BLaER1 treated with 17β-estradiol and CSF1 and Interleukin-3, amounts not matched to agents 10 nM and 100 nM (cell line): Measurements from ENCODE around the gene SAMD4A.

ENCODE experiments used
- H3K27ac ChIP-seq, 11 experiments: shearing (Covaris generic); formaldehyde crosslinking; 2 replicates each; pipeline ENCODE4 v1.8.1; 2022
- H3K27me3 ChIP-seq, 11 experiments: shearing (Covaris generic); formaldehyde crosslinking; 2 replicates each; pipeline ENCODE4 v1.8.1; 2022
- H3K36me3 ChIP-seq, 11 experiments: shearing (Covaris generic); formaldehyde crosslinking; 2 replicates each; pipeline ENCODE4 v1.8.1; 2022
- H3K4me1 ChIP-seq, 10 experiments: shearing (Covaris generic); formaldehyde crosslinking; 2 replicates each; pipeline ENCODE4 v1.8.1; 2022
- H3K4me2 ChIP-seq, 11 experiments: shearing (Covaris generic); formaldehyde crosslinking; 2 replicates each; pipeline ENCODE4 v1.8.1; 2022
- H3K4me3 ChIP-seq, 10 experiments: shearing (Covaris generic); formaldehyde crosslinking; 2 replicates each; pipeline ENCODE4 v1.8.1; 2022
- H3K9ac ChIP-seq, 11 experiments: shearing (Covaris generic); formaldehyde crosslinking; 2 replicates each; pipeline ENCODE4 v1.8.1; 2022
- H3K9me3 ChIP-seq, 11 experiments: shearing (Covaris generic); formaldehyde crosslinking; replicated peaks in 1 of 11; 2 replicates each; pipeline ENCODE4 v1.8.1; 2022
- H4K20me1 ChIP-seq, 11 experiments: shearing (Covaris generic); formaldehyde crosslinking; 2 replicates each; pipeline ENCODE4 v1.8.1; 2022
- Cebpa-rat ChIP-seq, 11 experiments: shearing (Covaris generic); IDR thresholded peaks; 2 replicates each; pipeline ENCODE4 v1.8.1; 2022

The SAMD4A gene

DNA sequence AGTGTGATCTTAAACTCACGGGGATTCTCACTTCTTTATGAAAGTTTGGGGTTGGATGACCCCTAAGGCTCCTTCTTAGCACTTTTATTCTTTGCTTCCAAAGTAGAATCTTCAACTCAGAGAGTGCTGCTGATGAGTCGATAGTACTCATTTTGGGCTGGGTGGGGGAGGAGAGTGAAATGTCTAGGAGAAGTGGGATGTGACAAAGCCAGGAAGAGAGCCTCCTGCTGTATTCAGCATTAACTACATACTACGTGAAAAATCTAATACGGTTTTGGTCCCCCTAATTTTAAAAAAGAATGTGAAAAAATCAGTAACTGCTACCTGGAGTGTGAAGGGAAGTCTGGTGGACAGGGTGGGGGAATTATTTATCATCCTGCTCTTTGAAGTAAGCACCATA is 148.3 kb downstream of the SAMD4A start:
- H3K27me3 ChIP-seq: no peaks in the 10 kb centered on the region
- H3K36me3 ChIP-seq: peaks cover 0 to 10% (median 0%) of the 10 kb centered on the region in 11 experiments; a peak in 2 of 22 replicates
- H3K4me1 ChIP-seq: peaks cover 37 to 58% (median 53%) of the 10 kb centered on the region in 10 experiments
- H3K4me3 ChIP-seq: no peak overlapping the region
- no peak for TF ChIP-seq Cebpa-rat (IDR thresholded peaks at IDR 0.05)
- peak overlapping the region in 10 of 11 experiments; percentile 13 to 95 (median 35); a peak in 15 of 22 replicates for H3K4me2 ChIP-seq
- H3K9me3 ChIP-seq: peaks cover 0 to 16% (median 8%) of the 10 kb centered on the region in 11 experiments; a peak in 12 of 22 replicates
- no peak overlapping the region for H3K27ac ChIP-seq
- peaks cover 0 to 26% (median 0%) of the 10 kb centered on the region in 11 experiments; a peak in 2 of 22 replicates for H4K20me1 ChIP-seq
- H3K9ac ChIP-seq: no peak overlapping the region

DNA sequence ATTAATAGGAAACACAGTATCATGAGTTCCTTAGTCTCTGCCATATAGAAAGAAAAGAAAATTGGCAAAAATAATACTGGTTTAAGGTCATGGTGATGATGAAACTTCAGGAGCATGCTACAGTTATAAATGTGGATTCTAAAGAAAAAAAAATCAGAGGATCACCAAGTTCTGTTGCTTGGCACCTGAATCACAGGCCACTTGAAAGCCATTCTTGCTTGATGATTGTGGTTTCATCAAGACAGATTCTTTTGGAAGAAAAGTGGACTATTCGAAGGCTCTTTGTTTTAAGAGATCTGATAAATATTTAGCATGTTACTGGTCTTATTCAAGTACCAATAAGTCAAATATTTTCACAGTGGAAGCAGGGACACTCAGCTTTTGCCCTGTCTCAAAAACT is 148.9 kb downstream of the SAMD4A start:
- no peak overlapping the region for H3K9ac ChIP-seq
- no peak overlapping the region for H3K27ac ChIP-seq

DNA sequence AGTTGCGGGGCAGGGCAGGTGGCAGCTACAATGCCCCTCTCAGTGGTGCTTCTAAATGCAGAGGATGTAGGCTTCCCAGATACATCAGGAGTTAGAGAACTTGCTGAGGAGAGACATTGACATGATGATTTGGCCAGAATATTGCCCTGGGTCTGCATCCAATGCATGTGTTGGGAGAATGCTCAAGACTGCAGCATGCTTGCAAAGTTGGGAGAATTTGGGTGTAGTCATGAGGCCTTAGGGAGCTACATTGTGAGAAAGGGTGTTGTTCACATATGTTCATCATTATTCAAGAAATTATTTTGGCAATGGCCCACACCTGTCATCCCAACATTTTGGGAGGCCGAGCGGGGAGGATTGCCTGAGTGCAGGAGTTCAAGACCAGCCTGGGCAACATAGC is 149.9 kb downstream of the SAMD4A start:
- Histone ChIP-seq H3K27me3 (no peaks in the 10 kb centered on the region), H3K9me3 (peaks cover 0 to 16% (median 8%) of the 10 kb centered on the region in 11 experiments; a peak in 10 of 22 replicates), H3K27ac (no peak overlapping the region), H3K36me3 (peaks cover 0 to 10% (median 0%) of the 10 kb centered on the region in 11 experiments; a peak in 2 of 22 replicates), H4K20me1 (peaks cover 0 to 31% (median 0%) of the 10 kb centered on the region in 11 experiments; a peak in 2 of 22 replicates), H3K4me2 (no peak overlapping the region), H3K9ac (no peak overlapping the region), H3K4me1 (peaks cover 23 to 46% (median 37%) of the 10 kb centered on the region in 10 experiments), H3K4me3 (no peak overlapping the region)
- no peak for TF ChIP-seq Cebpa-rat (IDR thresholded peaks at IDR 0.05)

More for the DNA sequence above, 148.9 kb downstream of the SAMD4A start:
- Histone ChIP-seq H3K27me3 (no peaks in the 10 kb centered on the region), H3K4me2 (peak overlapping the region in 3 of 11 experiments; percentile 51 to 95 (median 84); a peak in 2 of 22 replicates), H3K36me3 (peaks cover 0 to 10% (median 0%) of the 10 kb centered on the region in 11 experiments; a peak in 2 of 22 replicates), H3K9me3 (peaks cover 0 to 16% (median 8%) of the 10 kb centered on the region in 11 experiments; a peak in 11 of 22 replicates), H4K20me1 (peaks cover 0 to 31% (median 0%) of the 10 kb centered on the region in 11 experiments; a peak in 2 of 22 replicates), H3K4me1 (peaks cover 31 to 56% (median 47%) of the 10 kb centered on the region in 10 experiments), H3K4me3 (no peak overlapping the region)
- TF ChIP-seq Cebpa-rat (IDR thresholded peaks at IDR 0.05): no peak

DNA sequence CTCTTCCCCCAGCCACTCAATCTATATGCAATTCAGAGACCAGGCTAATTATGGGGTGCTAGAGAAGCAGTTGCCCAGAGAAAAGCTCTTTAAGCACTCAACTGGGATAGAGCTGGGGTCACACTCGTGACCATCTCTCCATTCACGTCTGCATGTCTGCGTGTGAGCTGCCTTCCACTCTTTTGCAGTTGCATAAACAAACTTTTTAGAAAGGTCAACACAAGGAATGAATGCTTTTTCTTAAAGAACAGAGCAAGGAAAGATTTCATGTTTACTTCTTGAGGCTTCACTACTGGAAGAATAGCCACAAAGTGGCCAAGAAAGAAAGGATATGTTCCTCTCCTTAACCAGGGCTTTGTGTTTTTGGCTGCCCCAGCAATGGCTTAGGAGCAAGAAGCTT is 151.1 kb downstream of the SAMD4A start:
- Histone ChIP-seq H3K36me3 (peaks cover 0 to 10% (median 0%) of the 10 kb centered on the region in 11 experiments; a peak in 2 of 22 replicates), H3K4me1 (peaks cover 12 to 42% (median 31%) of the 10 kb centered on the region in 10 experiments), H4K20me1 (peaks cover 0 to 33% (median 0%) of the 10 kb centered on the region in 11 experiments; a peak in 2 of 22 replicates), H3K27ac (no peak overlapping the region), H3K9me3 (peaks cover 0 to 16% (median 8%) of the 10 kb centered on the region in 11 experiments; a peak in 10 of 22 replicates), H3K9ac (no peak overlapping the region), H3K27me3 (no peaks in the 10 kb centered on the region), H3K4me2 (no peak overlapping the region), H3K4me3 (no peak overlapping the region)
- TF ChIP-seq Cebpa-rat (IDR thresholded peaks at IDR 0.05): no peak

DNA sequence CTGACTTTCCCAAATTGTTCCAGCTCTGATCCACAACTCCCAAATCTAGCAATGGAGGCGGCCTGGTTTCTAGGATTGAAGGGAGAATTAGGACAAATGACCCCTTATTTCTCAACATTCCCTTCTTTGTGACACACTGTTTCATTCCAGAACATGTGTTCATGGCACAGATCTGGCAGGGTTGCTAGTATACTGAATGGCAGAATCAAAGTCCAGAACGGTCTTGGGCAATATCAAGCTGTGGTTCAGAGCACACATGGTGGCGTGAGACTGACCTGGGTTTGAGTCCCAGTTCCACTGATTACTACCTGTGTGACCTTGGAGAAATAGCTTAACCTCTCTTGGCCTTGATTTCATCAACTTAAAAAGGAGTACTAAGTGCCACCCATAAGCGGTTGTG is 152.5 kb downstream of the SAMD4A start:
- H3K9me3 ChIP-seq: peaks cover 0 to 16% (median 8%) of the 10 kb centered on the region in 11 experiments; a peak in 10 of 22 replicates
- no peak overlapping the region for H3K9ac ChIP-seq
- peaks cover 5 to 35% (median 19%) of the 10 kb centered on the region in 10 experiments for H3K4me1 ChIP-seq
- TF ChIP-seq Cebpa-rat (IDR thresholded peaks at IDR 0.05): no peak
- H3K4me2 ChIP-seq: no peak overlapping the region
- peaks cover 0 to 10% (median 0%) of the 10 kb centered on the region in 11 experiments; a peak in 2 of 22 replicates for H3K36me3 ChIP-seq
- no peaks in the 10 kb centered on the region for H3K27me3 ChIP-seq
- no peak overlapping the region for H3K4me3 ChIP-seq
- H3K27ac ChIP-seq: no peak overlapping the region
- peaks cover 0 to 46% (median 0%) of the 10 kb centered on the region in 11 experiments; a peak in 3 of 22 replicates for H4K20me1 ChIP-seq

DNA sequence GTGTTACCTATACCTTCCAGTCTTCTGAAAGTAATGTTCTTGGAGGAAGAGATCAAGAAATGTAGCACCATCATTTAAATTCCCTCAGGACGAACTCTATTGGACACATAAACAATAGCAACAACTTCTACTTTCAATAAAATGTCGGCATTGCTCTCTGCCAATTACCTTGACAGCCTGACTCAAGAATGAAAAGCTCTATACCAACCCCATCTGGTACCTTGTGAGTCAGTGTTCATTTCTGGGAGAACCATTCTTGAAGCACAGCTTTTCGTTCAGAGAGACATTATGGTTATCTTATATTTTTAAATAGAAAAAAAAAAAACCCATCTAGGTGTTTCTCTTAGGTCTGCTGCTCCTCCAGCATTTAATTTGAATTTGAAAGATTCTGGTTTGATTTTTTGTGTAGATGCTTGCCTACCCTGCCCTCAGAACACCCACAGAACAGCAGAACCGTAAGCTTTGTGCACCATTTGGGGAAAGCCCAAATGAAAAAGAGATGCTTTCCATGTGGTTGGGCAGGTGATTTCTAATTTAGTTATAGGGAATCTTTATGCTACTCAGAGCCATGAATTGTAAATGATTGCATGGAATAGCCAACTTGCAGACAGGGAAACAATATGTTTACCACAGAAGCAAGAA is 156.0 kb downstream of the SAMD4A start:
- peaks cover 0 to 62% (median 0%) of the 10 kb centered on the region in 11 experiments; a peak in 3 of 22 replicates for H4K20me1 ChIP-seq
- H3K9me3 ChIP-seq: peaks cover 0 to 16% (median 8%) of the 10 kb centered on the region in 11 experiments; a peak in 10 of 22 replicates
- H3K27me3 ChIP-seq: no peaks in the 10 kb centered on the region
- no peak overlapping the region for H3K4me3 ChIP-seq
- H3K4me1 ChIP-seq: peaks cover 0 to 19% (median 7%) of the 10 kb centered on the region in 10 experiments; a peak in 8 of 20 replicates
- H3K9ac ChIP-seq: no peak overlapping the region
- H3K4me2 ChIP-seq: peak overlapping the region in 5 of 11 experiments; percentile 7 to 19 (median 9); a peak in 4 of 22 replicates
- TF ChIP-seq Cebpa-rat (IDR thresholded peaks at IDR 0.05): no peak
- peaks cover 0 to 10% (median 0%) of the 10 kb centered on the region in 11 experiments; a peak in 2 of 22 replicates for H3K36me3 ChIP-seq
- H3K27ac ChIP-seq: no peak overlapping the region

DNA sequence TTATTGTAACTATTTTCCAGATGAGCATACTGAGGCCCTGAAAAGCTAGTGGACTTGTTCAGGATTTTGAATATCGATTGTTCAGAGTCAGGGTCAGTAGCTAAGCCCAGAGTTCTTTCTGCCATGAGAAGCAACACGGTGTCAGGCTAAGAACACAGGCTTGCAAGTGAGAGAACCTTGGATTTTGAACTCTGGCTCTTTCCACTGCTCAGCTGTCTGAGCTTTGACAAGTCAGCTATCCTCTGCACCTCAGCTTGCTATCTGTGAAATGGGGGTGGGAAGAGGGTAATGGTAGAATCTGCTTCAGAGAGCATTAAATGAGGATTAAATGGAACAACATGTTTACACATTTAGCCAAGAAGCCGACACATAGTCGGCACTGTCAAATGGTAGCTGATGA is 157.2 kb downstream of the SAMD4A start:
- H3K36me3 ChIP-seq: peaks cover 0 to 7% (median 0%) of the 10 kb centered on the region in 11 experiments; a peak in 2 of 22 replicates
- peaks cover 0 to 11% (median 6%) of the 10 kb centered on the region in 11 experiments; a peak in 10 of 22 replicates for H3K9me3 ChIP-seq
- no peak overlapping the region for H3K9ac ChIP-seq
- H3K27ac ChIP-seq: no peak overlapping the region
- peaks cover 3 to 25% (median 13%) of the 10 kb centered on the region in 10 experiments; a peak in 19 of 20 replicates for H3K4me1 ChIP-seq
- no peak overlapping the region for H3K4me3 ChIP-seq
- no peak for TF ChIP-seq Cebpa-rat (IDR thresholded peaks at IDR 0.05)
- H3K4me2 ChIP-seq: no peak overlapping the region
- no peaks in the 10 kb centered on the region for H3K27me3 ChIP-seq
- peaks cover 0 to 70% (median 0%) of the 10 kb centered on the region in 11 experiments; a peak in 3 of 22 replicates for H4K20me1 ChIP-seq

DNA sequence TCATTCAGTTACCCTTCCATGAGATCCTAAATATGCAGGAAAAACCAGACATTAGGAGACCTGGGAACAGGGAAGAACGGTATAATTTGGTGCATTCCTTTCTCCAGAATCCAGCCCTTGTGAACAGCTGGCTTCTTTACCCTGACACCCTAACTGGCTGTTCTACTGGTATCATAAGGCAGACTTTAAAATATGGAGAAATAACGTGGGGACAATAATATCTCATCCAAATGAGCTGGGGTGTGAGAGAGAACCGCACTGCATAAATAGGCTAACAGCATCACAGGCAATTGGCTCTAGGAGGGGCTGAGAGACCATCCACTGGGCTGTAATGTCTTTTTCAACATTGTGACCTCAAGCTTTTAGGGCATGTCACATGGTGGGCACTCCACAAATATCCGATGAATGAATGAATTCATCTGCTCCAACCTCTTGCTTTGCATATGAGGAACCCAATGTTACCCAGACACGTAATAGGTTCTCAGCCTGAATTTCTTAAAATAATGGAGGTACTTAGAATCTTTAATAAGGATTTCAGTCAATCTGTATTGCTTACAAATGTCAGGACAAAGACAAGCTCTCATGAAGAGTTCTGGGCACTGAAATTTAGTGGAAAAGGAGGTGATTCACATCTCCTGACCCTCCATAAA is 157.9 kb downstream of the SAMD4A start:
- no peak overlapping the region for H3K27ac ChIP-seq

More for the DNA sequence above, 157.9 kb downstream of the SAMD4A start:
- TF ChIP-seq Cebpa-rat (IDR thresholded peaks at IDR 0.05): no peak
- H3K4me1 ChIP-seq: peaks cover 10 to 31% (median 19%) of the 10 kb centered on the region in 10 experiments
- no peaks in the 10 kb centered on the region for H3K27me3 ChIP-seq
- H4K20me1 ChIP-seq: peaks cover 0 to 77% (median 0%) of the 10 kb centered on the region in 11 experiments; a peak in 3 of 22 replicates
- no peak overlapping the region for H3K9ac ChIP-seq
- peaks cover 0 to 4% (median 0%) of the 10 kb centered on the region in 11 experiments; a peak in 3 of 22 replicates for H3K9me3 ChIP-seq
- no peak overlapping the region for H3K4me2 ChIP-seq
- no peak overlapping the region for H3K4me3 ChIP-seq
- peaks cover 0 to under 1% (median 0%) of the 10 kb centered on the region in 11 experiments; a peak in 1 of 22 replicates for H3K36me3 ChIP-seq
